Stimulated activated CD4-positive, alpha-beta T cell treated with anti-CD3 and anti-CD28 coated beads, Interleukin-15, amount 100 ng/mL, for 48 hours (primary cell): ENCODE data around the gene PLA2G2E.
A peak's percentile ranks its signal among the peaks of the same experiment; 100 is the strongest.
"Not testable (repeated sequence)": the region's sequence is repeated elsewhere in the genome, so short reads cannot be mapped to it uniquely, and the experiment has no call there.

Source experiments
- DNase-seq, 2 donors: peaks; one replicate each; pipeline ENCODE4 v3.0.0-alpha.2; 2020; ENCODE audit warnings: low read depth in 2 of 2

PLA2G2E gene

GRCh38 chr1:19884312-19884711, 39.1 kb downstream of the PLA2G2E start:
- no peak for DNase-seq

- DNase-seq, result peak; percentile 90 to 93
These were observed 41.0 kb downstream of the PLA2G2E start, which contains the start of gene OTUD3 for GRCh38 chr1:19882111-19883071. TSS of gene OTUD3 (plus strand) at chr1:19882395. CDS start at chr1:19882514, 119 bp downstream.

DNA sequence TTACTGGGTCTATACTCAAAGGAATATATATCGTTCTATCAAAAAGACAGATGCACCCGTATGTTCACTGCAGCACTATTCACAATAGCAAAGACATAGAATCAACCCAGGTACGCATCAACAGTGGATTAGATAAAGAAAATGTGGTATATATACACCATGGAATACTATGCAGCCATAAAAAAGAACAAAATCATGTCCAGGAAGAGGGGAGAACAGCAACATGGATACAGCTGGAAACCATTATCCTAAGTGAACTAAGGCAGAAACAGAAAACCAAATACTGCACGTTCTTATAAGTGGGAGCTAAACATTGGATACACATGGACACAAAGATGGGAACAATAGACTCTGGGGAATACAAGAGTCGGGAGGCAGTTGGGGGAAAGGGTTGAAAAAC, 42.6 kb downstream of the PLA2G2E start:
- not testable (repeated sequence) for DNase-seq

GRCh38 chr1:19879661-19880060, 43.8 kb downstream of the PLA2G2E start:
- no peak for DNase-seq

GRCh38 chr1:19879227-19879626, 44.2 kb downstream of the PLA2G2E start:
- DNase-seq, result no peak

DNA sequence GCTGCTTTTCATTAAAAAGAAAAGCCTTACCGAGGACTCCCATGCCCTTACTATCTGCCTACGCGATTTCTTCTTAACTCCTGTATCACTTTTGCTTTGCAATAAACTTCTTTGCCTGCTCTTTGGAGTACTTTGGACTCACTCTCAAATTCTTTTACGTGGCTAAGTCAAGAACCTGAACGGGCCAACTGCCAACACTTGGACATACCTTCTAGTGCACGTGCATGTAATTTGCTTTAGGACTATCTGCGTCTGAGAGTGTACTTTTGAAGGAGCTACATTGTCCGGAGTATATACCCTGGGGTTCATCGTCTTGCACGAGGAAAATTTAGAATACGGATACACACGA, 44.8 kb downstream of the PLA2G2E start:
- DNase-seq, result no peak

GRCh38 chr1:19877821-19878636, 45.4 kb downstream of the PLA2G2E start:
- DNase-seq, result no peak

DNA sequence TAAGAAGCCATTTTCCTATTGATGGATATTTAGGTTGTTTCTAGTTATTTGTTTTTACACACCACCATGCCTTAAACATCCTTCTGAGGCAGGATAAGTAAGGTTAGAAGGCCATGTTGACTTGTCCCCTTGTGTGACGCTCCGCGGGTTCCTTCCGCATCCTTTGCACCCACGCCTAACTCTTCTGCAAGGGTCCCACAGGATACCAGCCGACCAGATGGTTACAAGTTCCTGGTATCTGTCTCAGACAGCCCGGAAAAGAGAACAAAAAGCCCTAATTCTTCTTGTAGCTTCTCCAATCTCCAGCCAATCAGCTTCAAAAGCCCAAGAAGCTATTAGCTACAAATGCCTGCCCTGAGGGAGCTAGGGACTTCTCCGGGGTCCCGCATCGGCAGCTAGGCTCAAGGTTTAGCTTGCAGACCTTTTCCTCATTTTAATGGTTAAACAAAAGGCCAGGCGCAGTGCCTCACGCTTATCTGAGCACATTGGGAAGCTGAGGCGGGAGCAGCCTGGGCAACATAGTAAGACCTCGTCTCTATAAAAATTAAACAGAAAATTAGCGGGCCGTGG, 46.2 kb downstream of the PLA2G2E start:
- no peak for DNase-seq

- DNase-seq, result no peak
These were observed 51.2 kb downstream of the PLA2G2E start for GRCh38 chr1:19872190-19872589.
